ENCODE results near the gene ADGRV1. TPM values are rescaled to one million over a fixed set of nuclear protein-coding genes. Genes with fewer than 3 reads are reported as not detected.

ADGRV1 gene
- total RNA-seq, 4 donors from 2014 or later, result not detected

DNA sequence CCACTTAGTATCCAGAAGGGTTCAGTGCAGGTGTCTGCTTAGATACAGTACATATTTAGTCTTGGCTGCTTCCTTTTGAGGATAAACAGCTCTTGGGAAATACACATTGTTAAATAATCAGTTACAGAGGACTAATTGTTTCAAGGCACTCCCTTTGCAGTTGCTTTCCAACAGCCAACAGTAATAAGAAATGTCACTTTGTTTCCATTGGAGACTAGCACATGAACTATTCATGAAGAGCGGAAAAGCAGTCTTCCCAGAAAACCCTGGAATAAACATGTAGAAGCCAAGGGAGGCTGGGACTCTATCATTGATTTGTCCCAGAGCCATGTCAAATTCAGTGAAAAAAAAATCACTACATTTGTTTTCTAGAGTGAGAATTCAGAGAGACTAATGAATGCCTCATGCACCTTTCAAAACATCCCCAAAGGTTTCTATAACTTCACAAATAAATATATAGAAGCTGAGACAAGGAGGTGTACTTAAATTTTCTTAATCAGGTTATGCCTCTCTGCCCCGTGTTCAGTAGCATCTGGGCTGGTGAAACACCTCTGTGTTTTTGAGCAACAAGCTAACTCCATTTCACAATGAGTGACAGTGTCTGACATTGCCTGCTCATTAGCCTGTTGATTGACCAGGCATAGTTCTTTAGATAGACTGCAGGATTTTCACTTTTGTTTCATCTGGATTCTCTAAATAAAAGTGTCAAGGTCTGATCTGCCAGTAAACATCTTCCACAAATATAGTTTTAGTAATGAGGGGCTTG lies 553.1 kb downstream of the ADGRV1 start:
- TF ChIP-seq, protein P1, sequence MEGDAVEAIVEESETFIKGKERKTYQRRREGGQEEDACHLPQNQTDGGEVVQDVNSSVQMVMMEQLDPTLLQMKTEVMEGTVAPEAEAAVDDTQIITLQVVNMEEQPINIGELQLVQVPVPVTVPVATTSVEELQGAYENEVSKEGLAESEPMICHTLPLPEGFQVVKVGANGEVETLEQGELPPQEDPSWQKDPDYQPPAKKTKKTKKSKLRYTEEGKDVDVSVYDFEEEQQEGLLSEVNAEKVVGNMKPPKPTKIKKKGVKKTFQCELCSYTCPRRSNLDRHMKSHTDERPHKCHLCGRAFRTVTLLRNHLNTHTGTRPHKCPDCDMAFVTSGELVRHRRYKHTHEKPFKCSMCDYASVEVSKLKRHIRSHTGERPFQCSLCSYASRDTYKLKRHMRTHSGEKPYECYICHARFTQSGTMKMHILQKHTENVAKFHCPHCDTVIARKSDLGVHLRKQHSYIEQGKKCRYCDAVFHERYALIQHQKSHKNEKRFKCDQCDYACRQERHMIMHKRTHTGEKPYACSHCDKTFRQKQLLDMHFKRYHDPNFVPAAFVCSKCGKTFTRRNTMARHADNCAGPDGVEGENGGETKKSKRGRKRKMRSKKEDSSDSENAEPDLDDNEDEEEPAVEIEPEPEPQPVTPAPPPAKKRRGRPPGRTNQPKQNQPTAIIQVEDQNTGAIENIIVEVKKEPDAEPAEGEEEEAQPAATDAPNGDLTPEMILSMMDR (IDR thresholded peaks at IDR 0.05; ENCODE audit: low read depth), result no peak

- TF ChIP-seq, protein P1 (IDR thresholded peaks at IDR 0.05; ENCODE audit: low read depth), result no peak
Measured at GRCh38 chr5:91114658-91115057, 556.1 kb downstream of the ADGRV1 start.

DNA sequence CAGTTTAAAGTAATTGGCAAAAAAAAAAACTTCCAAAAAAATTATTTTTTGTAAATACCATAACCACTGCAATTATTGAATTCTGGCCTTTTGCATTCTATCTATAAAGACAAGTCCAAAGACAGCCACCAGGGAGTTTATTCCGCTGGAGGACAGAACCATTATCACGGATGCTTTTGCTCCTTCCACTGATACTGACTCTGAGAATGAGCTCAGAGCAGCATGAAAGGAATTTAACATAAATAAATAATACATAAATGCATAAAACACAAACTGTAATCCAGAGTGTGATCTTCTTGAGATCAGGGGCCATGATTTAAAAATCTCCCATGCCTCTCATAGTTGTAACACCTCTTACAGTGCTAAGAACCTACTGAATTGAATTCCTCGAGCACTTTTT lies 559.8 kb downstream of the ADGRV1 start:
- TF ChIP-seq, protein P1 (IDR thresholded peaks at IDR 0.05; ENCODE audit: low read depth), result no peak

DNA sequence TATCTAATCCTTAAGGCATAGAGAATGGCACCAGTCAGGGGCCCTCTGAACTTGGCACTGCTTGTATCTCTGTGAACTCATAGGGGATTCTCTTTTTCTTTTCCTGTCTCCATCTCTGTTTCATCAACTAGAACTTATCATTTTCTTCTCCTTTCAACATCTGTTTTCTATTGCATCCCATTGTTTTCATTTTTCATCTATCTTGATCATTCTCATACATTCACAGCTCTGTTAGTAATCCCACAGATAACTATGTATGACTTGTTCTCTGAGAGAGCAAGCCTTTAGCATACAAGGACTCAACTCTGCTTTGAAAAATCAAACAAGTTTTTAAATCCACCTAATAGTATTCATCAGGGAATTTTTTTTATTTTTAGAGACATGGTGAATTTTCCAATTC lies 560.2 kb downstream of the ADGRV1 start:
- TF ChIP-seq, protein P1 (IDR thresholded peaks at IDR 0.05; ENCODE audit: low read depth), result no peak

- TF ChIP-seq, protein P1 (IDR thresholded peaks at IDR 0.05; ENCODE audit: low read depth), result no peak
Measured at GRCh38 chr5:91119217-91119616, 560.6 kb downstream of the ADGRV1 start.

DNA sequence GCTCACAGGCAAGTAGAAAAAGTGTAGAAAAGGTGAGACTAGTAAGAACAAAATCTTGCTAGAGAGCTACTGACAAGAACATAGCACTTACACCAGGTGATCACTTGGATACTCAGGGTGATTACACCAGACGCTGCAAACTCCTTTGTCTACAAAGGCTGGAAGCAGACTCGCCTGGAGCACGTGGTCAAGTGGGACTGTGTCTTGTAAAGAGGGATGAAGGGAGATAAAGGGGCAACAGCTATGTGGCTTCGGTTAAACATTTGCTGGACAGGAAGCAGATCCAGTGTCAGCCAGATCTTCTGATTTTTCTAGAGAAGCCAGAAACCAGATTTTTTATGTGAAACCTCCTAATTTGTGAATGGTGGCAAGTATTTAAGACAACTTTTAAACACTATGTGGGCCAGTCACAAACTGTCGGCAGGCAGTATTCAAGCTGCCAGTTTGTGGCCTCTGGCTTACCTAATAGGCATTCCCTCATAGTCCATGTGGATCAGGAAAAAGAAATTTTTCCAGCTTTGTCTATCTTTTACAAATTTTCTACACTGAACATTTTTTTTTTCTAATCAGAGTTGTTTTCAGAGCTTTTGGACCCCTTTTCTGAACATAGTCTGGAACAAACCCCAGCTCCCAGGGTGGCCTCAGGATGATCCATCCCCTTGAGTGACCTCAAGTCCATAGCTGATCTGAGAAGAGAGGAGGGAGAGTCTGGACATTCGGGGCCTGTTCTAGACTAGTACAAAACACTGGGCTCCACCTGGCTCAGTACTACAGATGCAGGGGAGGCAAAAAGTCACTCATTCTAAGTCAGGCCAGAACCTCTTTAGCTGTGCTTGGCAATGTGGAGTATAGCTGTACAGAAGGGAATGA lies 561.6 kb downstream of the ADGRV1 start:
- TF ChIP-seq, protein P1 (IDR thresholded peaks at IDR 0.05; ENCODE audit: low read depth), result no peak

DNA sequence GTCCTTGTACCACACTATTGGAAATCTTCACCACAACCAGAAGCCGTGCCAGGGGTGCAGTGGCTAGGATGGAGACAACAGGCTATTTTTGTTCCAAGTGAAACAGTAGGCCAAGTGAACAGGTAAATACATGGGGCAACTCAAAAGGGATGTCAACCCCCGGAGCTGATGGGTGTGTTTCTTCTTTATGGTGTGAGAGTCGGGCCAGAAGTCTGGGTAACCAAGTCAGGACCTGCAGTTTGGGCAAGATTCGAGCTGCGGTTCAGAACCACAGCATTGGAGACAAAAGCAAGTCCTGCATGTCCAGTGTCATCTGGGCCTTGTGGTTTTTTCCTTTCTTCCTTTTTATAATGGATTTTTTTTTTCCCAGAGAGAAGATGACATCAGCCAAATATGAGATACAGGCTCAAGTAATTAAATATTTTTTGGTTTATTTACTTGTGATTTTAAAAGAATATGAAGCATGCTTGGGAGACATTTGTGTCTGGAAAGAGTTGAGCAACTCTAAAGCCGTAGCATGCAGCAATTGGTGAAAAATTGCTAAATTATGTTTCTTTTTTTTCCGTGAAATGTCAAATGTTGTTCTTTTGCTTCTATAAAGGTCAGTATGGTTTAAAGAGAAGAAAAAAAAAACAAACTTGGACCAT lies 562.9 kb downstream of the ADGRV1 start:
- TF ChIP-seq, protein P1 (IDR thresholded peaks at IDR 0.05; ENCODE audit: low read depth), result no peak
